Stomach (tissue), 9 donors: Measurements from ENCODE around the gene PRODH2. TPM values are rescaled to one million over a fixed set of nuclear protein-coding genes. Genes with fewer than 3 reads are reported as not detected.

Source experiments
- DNase-seq, 2 donors: peaks; one replicate each; pipeline versions ENCODE4 v3.0.0 to v3.0.0-alpha.2; 2013 to 2019
- H3K27ac ChIP-seq, 5 donors: fragments of 200-600 bp in 4 of 5; sonication (generic) in 4 of 5; one replicate each; pipeline ENCODE4 v1.5.1; 2013 to 2019; ENCODE audit warnings: mild to moderate bottlenecking in 1 of 5, moderate library complexity in 1 of 5
- H3K27me3 ChIP-seq, 3 donors: fragments of 200-600 bp; sonication (generic); one replicate each; pipeline ENCODE4 v1.5.1; 2017 to 2019; ENCODE audit warnings: mixed run types in 1 of 3
- H3K36me3 ChIP-seq, 4 donors: fragments of 200-600 bp; sonication (generic); 1 replicate in 3 of 4; 2 replicates in 1 of 4; pipeline ENCODE4 v1.5.1; 2016 to 2019
- H3K4me1 ChIP-seq, 4 donors: fragments of 200-600 bp; sonication (generic); one replicate each; pipeline ENCODE4 v1.5.1; 2016 to 2019
- H3K4me3 ChIP-seq, 4 donors: fragments of 200-600 bp; sonication (generic) in 3 of 4; one replicate each; pipeline ENCODE4 v1.5.1; 2016 to 2019; ENCODE audit warnings: mild to moderate bottlenecking in 1 of 4
- H3K9me3 ChIP-seq, 4 donors: fragments of 200-600 bp; sonication (generic); one replicate each; pipeline ENCODE4 v1.5.1; 2016 to 2019
- EP300 ChIP-seq: sonication (generic); formaldehyde crosslinking; IDR thresholded peaks from one replicate; pipeline ENCODE4 v1.6.1; 2017; ENCODE audit warnings: antibody characterized with exemption
- POLR2A ChIP-seq, 4 donors: fragments of 450-650 bp; IDR thresholded peaks; one replicate each; pipeline ENCODE4 v1.6.1; 2016; ENCODE audit warnings: antibody characterized with exemption in 4 of 4, control low read depth in 2 of 4, mild to moderate bottlenecking in 1 of 4, moderate library complexity in 1 of 4
- POLR2AphosphoS5 ChIP-seq, 3 donors: sonication (generic); formaldehyde crosslinking; IDR thresholded peaks; one replicate each; pipeline ENCODE4 v1.6.1; 2016; ENCODE audit warnings: antibody characterized with exemption in 3 of 3
- WGBS, 5 donors: extraction: QIAGEN DNeasy Blood & Tissue Kit in 3 of 5; methylation state at CpG; one replicate each; pipeline versions ENCODE4 v1.1.5 to v1.1.7; 2013 to 2018; 5-methylcytosine and 5-hydroxymethylcytosine counted together
- intact Hi-C: fragments of 100-400 bp; cut with DNase I; formaldehyde crosslinking; loops from one replicate; pipeline ENCODE4 v1.15.1; 2023; ENCODE audit warnings: low total_unique reads
- polyA plus RNA-seq, 3 donors: library from polyadenylated mRNA; stranded (reverse); fragments of 200-250 nt; gene quantifications; one replicate each; pipeline ENCODE4 v1.2.3, GENCODE V29; 2013
- total RNA-seq, 5 donors: library from RNA; depleted of rRNA; stranded (reverse); fragments of >200 nt; gene quantifications; one replicate each; pipeline versions ENCODE4 v1.1.0 to v1.2.3, GENCODE V29; 2014 to 2016
- TF ChIP-seq, protein P1 (sequence below), 7 experiments: fragments of 450-650 bp in 4 of 7; fragments of 200-600 bp in 3 of 7; sonication (generic) in 3 of 7; IDR thresholded peaks; one replicate each; pipeline ENCODE4 v1.5.1; 2016 to 2019; ENCODE audit warnings: antibody characterized with exemption in 7 of 7, control low read depth in 2 of 7, mild to moderate bottlenecking in 1 of 7
- donor health status: healthy with polysubstance abuse.
- donor health status: Bipolar disorder and iron deficiency.
- donor health status: healthy.

PRODH2 gene
- total and polyA plus RNA-seq, 8 donors: 0.23 TPM; not detected in 7

DNA sequence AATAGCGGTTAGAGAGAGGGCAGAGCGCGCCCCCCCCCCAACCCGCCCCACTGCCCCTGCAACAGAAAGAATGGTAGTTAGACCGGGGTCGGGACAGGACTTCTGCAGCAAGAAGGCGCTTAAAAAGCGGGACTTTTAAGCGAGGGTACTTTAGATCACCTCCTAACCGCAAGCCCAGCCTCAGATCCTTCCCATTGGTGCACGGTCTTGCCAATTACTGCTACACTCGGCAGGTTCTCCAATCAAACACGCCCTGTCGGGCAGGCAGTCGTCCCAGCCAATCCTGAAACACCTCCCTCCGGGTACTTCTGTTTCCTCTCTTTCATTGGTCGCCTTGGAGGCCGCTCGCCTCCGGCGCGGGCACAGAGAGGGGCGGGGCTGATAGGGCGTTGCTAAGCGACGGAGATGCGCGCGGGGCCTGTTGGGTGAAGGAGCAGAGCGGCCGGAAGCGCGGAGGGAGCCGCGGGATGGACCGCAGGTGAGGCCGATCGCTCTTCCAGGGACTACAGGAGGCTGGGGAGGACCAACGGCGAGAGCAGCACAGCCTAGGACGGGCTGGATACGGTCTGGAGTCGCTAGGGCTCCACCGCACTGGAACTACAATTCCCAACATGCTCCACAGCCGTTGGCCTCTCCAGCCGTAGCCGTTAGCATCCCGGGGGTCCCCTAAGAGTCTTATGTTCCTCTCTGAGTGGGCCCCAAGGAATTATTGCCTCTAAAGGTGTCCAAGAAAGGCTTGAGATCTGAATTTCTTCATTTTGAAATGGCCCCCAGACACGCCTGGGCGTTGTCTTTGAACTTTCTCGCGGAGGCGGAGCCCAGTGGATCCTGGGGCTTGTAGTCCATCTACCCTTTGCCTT, 54.7 kb downstream of the PRODH2 start, which contains the start of gene PROSER3:
Gene PROSER3 (plus strand): TSS at position 428 of the 860 bp plus-strand sequence. CDS start 40 bp downstream, at position 468.
- WGBS, 5 donors: 0 to 1% (median 0%) methylated on average over 47 to 53 of the region's 53 CpGs
- TF ChIP-seq, protein P1, sequence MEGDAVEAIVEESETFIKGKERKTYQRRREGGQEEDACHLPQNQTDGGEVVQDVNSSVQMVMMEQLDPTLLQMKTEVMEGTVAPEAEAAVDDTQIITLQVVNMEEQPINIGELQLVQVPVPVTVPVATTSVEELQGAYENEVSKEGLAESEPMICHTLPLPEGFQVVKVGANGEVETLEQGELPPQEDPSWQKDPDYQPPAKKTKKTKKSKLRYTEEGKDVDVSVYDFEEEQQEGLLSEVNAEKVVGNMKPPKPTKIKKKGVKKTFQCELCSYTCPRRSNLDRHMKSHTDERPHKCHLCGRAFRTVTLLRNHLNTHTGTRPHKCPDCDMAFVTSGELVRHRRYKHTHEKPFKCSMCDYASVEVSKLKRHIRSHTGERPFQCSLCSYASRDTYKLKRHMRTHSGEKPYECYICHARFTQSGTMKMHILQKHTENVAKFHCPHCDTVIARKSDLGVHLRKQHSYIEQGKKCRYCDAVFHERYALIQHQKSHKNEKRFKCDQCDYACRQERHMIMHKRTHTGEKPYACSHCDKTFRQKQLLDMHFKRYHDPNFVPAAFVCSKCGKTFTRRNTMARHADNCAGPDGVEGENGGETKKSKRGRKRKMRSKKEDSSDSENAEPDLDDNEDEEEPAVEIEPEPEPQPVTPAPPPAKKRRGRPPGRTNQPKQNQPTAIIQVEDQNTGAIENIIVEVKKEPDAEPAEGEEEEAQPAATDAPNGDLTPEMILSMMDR (IDR thresholded peaks at IDR 0.05): peak in 1 of 7 experiments; percentile 7
- TF ChIP-seq EP300 (no peak), POLR2AphosphoS5 (IDR thresholded peaks at IDR 0.05) (peak; percentile 77 to 88 (median 87))
- peak; percentile 98 to 99 for DNase-seq
- peak within 1 kb of the TSS; percentile 74 to 90 (median 86) for H3K4me3 ChIP-seq
- intact Hi-C loops: no loop called here
- H3K27ac ChIP-seq: peak within 1 kb of the TSS; percentile 81 to 99 (median 98)
- H3K4me1 ChIP-seq: peaks cover 40 to 62% (median 49%) of the 10 kb centered on the region in 4 donors
- peaks cover 0 to 16% (median 0%) of the 10 kb centered on the region in 3 donors for H3K27me3 ChIP-seq
- no peaks in the 10 kb centered on the region for H3K9me3 ChIP-seq
- H3K36me3 ChIP-seq: peaks cover 13 to 47% (median 37%) of the 10 kb centered on the region in 4 donors

DNA sequence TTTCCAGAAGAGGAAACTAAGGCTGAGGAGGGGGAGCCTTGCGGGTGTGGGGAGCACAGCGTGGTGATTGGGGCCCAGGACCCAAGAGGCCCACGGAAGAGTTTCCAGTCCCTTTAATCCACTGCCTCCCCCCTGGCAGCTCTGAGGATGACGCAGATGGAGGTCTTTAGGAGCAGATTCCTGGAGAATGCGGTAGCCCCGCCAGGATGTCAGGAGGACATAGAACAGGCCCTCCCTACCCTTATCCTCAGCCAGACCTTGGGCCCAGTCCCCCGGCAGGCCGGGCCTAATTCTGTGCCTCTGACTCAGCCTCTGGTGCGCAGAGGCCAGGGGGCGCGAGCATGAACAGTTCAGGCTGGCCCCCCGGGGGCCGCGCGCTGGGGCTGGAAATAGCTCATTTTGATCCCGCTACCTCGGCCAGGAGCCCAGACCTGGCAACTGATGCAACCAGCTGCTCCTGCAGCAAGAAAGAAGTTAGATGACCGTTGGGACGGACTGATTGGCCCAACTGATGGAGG, 55.4 kb downstream of the PRODH2 start:
- TF ChIP-seq, protein P1 (IDR thresholded peaks at IDR 0.05): no peak
- peak in 1 of 4 donors; percentile 10 for TF ChIP-seq POLR2A (IDR thresholded peaks at IDR 0.05)
- peak; percentile 93 for TF ChIP-seq EP300
- TF ChIP-seq POLR2AphosphoS5 (IDR thresholded peaks at IDR 0.05): peak; percentile 74 to 94 (median 79)
- H3K27ac ChIP-seq: peak overlapping the region; percentile 72 to 99 (median 98)
- H3K36me3 ChIP-seq: peaks cover 19 to 47% (median 37%) of the 10 kb centered on the region in 4 donors
- 7 to 12% (median 9%) methylated on average over 14 to 19 of the region's 19 CpGs for WGBS, 5 donors
- H3K9me3 ChIP-seq: no peaks in the 10 kb centered on the region
- peak; percentile 49 to 96 for DNase-seq
- peaks cover 40 to 62% (median 49%) of the 10 kb centered on the region in 4 donors for H3K4me1 ChIP-seq
- peak overlapping the region; percentile 74 to 90 (median 86) for H3K4me3 ChIP-seq
- intact Hi-C loops: no loop called here
- peaks cover 0 to 16% (median 0%) of the 10 kb centered on the region in 3 donors for H3K27me3 ChIP-seq

DNA sequence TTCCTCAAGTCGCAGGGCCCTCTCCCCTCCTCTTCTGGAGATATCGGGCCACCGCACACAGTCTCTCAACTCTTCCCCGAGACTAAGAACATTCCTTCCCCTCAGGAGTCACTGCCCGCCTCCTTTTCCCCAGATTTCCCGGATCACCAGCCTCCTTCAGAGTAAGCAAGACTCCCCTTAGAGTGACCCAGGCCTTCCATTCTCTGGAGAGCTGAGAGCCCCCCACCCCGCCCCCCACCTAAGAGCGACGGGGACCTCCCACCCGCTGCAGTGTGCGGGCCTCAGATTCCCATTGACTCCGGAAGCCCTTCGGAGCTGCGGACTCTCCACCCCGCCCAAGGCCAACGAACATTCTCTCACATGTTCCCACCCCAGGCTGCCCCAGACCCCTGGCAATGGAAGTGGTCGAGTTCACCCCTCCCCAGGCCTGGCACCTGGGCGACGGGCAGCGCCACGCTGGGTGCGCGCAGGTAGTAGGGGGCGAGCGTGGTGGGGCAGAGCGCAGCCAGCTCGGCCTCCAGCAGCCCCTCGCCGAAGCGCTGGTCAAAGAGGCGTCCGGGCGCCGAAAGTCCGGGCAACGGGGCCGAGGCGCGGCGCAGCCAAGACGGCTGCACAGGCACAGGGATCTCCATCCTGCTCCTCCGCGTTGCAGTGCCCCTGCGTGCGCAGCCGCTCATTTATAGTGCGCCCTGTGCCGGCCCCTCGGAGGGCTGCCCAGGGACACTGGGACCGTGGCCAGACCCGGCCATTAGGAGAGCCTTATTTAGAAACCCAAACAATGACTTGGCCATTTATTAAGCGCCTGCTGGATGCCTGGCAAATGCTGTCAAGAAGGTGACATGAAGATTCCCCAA, 56.0 kb downstream of the PRODH2 start, which contains the start of gene HSPB6:
Gene HSPB6 (minus strand): TSS at position 653 of the 854 bp plus-strand sequence. CDS start 21 bp downstream, at position 632.
- Histone ChIP-seq H3K9me3 (no peaks in the 10 kb centered on the region), H3K4me3 (peak within 1 kb of the TSS; percentile 74 to 90 (median 86)), H3K4me1 (peaks cover 40 to 62% (median 49%) of the 10 kb centered on the region in 4 donors), H3K36me3 (peaks cover 16 to 47% (median 37%) of the 10 kb centered on the region in 4 donors), H3K27me3 (peaks cover 0 to 16% (median 0%) of the 10 kb centered on the region in 3 donors), H3K27ac (peak within 1 kb of the TSS; percentile 72 to 99 (median 98))
- DNase-seq: peak; percentile 35 to 89
- 6 to 13% (median 9%) methylated on average over 12 to 52 of the region's 52 CpGs for WGBS, 5 donors
- TF ChIP-seq, protein P1 (IDR thresholded peaks at IDR 0.05): no peak
- TF ChIP-seq POLR2A (IDR thresholded peaks at IDR 0.05) (peak in 1 of 4 donors; percentile 21), EP300 (no peak), POLR2AphosphoS5 (IDR thresholded peaks at IDR 0.05) (peak; percentile 86 to 94 (median 90))
- intact Hi-C loops: no loop called here
